Right lobe of liver (tissue), 4 donors: ENCODE measurements around the gene PROKR1.

Experiments used
- POLR2A ChIP-seq: fragments of 450-650 bp; IDR thresholded peaks from one replicate; pipeline ENCODE4 v1.6.1; 2017; ENCODE audit warnings: antibody characterized with exemption, mild to moderate bottlenecking
- TF ChIP-seq, protein P1 (sequence below), 4 donors: fragments of 200-600 bp in 3 of 4; fragments of 450-650 bp in 1 of 4; IDR thresholded peaks; one replicate each; pipeline versions ENCODE4 v1.5.1 to v1.8.0; 2016 to 2022; ENCODE audit warnings: antibody characterized with exemption in 4 of 4, mild to moderate bottlenecking in 2 of 4
- donor health status: DM: no; HTN: no; CAD: no.
- donor health status: DM: no; HTN: no; CAD: no.
- donor health status: DM: no; HTN: yes; CAD: no.

DNA sequence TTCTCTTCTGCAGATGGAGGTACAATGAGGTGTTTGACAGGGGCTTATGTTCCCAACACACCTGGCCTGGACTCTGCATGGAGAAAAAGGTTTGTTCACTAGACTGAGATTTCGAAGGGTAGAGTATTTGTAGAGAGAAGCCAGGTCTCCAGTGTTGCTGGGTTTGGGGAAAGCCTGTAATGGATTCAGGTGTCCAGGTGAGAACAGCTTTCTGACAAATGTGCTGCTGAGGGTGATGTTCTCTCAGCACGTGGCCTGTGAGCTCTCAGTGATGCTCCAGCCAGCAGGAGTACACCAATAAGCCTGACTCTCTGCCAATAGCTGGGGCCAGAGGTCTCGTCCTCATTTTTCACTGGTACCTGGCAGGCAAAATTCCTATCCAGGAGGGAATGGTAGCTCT, 47.5 kb downstream of the PROKR1 start:
- TF ChIP-seq, protein P1, sequence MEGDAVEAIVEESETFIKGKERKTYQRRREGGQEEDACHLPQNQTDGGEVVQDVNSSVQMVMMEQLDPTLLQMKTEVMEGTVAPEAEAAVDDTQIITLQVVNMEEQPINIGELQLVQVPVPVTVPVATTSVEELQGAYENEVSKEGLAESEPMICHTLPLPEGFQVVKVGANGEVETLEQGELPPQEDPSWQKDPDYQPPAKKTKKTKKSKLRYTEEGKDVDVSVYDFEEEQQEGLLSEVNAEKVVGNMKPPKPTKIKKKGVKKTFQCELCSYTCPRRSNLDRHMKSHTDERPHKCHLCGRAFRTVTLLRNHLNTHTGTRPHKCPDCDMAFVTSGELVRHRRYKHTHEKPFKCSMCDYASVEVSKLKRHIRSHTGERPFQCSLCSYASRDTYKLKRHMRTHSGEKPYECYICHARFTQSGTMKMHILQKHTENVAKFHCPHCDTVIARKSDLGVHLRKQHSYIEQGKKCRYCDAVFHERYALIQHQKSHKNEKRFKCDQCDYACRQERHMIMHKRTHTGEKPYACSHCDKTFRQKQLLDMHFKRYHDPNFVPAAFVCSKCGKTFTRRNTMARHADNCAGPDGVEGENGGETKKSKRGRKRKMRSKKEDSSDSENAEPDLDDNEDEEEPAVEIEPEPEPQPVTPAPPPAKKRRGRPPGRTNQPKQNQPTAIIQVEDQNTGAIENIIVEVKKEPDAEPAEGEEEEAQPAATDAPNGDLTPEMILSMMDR (IDR thresholded peaks at IDR 0.05) = no peak
- TF ChIP-seq POLR2A = no peak
